Left ventricle myocardium superior (tissue), 1 donor: ENCODE data around the gene GAA. TPM values are rescaled to one million over a fixed set of nuclear protein-coding genes. Genes with fewer than 3 reads are reported as not detected.

ENCODE experiments used
- ATAC-seq: fragments of 200-7000 bp; cut with Tn5 transposase; one replicate; pipeline ENCODE4 v1.9.1; 2020; ENCODE audit warnings: mild to moderate bottlenecking, moderate library complexity
- DNase-seq: peaks from one replicate; pipeline ENCODE4 v3.0.0-alpha.2; 2020
- intact Hi-C: fragments of 100-400 bp; cut with micrococcal nuclease; formaldehyde crosslinking; loops from one replicate; pipeline ENCODE4 v1.11.0; 2022
- total RNA-seq: library from RNA; stranded (reverse); fragmentation: NEBNext Ultra II Directional; extraction: Animal tissue kit (Norgen Biotek cat#: 25700); gene quantifications from one replicate; pipeline ENCODE4 v1.2.1, GENCODE V29; 2021
- donor health status: DM: no; HTN: yes; CAD: no; lungs with severe emphysema.

Gene GAA
- total RNA-seq, 1 donor from 2014 or later: 45.8 TPM

DNA sequence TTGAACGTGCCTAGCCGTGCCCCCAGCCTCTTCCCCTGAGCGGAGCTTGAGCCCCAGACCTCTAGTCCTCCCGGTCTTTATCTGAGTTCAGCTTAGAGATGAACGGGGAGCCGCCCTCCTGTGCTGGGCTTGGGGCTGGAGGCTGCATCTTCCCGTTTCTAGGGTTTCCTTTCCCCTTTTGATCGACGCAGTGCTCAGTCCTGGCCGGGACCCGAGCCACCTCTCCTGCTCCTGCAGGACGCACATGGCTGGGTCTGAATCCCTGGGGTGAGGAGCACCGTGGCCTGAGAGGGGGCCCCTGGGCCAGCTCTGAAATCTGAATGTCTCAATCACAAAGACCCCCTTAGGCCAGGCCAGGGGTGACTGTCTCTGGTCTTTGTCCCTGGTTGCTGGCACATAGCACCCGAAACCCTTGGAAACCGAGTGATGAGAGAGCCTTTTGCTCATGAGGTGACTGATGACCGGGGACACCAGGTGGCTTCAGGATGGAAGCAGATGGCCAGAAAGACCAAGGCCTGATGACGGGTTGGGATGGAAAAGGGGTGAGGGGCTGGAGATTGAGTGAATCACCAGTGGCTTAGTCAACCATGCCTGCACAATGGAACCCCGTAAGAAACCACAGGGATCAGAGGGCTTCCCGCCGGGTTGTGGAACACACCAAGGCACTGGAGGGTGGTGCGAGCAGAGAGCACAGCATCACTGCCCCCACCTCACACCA, 724 bp downstream of the GAA start:
- ATAC-seq: peak; percentile 10
- DNase-seq: peak; percentile 46
- intact Hi-C loops: no loop called here

DNA sequence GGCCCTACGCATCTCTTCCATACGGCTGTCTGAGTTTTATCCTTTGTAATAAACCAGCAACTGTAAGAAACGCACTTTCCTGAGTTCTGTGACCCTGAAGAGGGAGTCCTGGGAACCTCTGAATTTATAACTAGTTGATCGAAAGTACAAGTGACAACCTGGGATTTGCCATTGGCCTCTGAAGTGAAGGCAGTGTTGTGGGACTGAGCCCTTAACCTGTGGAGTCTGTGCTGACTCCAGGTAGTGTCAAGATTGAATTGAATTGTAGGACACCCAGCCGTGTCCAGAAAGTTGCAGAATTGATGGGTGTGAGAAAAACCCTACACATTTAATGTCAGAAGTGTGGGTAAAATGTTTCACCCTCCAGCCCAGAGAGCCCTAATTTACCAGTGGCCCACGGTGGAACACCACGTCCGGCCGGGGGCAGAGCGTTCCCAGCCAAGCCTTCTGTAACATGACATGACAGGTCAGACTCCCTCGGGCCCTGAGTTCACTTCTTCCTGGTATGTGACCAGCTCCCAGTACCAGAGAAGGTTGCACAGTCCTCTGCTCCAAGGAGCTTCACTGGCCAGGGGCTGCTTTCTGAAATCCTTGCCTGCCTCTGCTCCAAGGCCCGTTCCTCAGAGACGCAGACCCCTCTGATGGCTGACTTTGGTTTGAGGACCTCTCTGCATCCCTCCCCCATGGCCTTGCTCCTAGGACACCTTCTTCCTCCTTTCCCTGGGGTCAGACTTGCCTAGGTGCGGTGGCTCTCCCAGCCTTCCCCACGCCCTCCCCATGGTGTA, 1.5 kb downstream of the GAA start:
- peak; percentile 25 for DNase-seq
- intact Hi-C loops: no loop called here
- no peak for ATAC-seq

DNA sequence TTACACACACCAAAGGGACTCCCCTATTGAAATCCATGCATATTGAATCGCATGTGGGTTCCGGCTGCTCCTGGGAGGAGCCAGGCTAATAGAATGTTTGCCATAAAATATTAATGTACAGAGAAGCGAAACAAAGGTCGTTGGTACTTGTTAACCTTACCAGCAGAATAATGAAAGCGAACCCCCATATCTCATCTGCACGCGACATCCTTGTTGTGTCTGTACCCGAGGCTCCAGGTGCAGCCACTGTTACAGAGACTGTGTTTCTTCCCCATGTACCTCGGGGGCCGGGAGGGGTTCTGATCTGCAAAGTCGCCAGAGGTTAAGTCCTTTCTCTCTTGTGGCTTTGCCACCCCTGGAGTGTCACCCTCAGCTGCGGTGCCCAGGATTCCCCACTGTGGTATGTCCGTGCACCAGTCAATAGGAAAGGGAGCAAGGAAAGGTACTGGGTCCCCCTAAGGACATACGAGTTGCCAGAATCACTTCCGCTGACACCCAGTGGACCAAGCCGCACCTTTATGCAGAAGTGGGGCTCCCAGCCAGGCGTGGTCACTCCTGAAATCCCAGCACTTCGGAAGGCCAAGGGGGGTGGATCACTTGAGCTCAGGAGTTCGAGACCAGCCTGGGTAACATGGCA, 2.2 kb downstream of the GAA start:
- ATAC-seq (no peak), DNase-seq (peak; percentile 18)
- intact Hi-C loops: no loop called here

DNA sequence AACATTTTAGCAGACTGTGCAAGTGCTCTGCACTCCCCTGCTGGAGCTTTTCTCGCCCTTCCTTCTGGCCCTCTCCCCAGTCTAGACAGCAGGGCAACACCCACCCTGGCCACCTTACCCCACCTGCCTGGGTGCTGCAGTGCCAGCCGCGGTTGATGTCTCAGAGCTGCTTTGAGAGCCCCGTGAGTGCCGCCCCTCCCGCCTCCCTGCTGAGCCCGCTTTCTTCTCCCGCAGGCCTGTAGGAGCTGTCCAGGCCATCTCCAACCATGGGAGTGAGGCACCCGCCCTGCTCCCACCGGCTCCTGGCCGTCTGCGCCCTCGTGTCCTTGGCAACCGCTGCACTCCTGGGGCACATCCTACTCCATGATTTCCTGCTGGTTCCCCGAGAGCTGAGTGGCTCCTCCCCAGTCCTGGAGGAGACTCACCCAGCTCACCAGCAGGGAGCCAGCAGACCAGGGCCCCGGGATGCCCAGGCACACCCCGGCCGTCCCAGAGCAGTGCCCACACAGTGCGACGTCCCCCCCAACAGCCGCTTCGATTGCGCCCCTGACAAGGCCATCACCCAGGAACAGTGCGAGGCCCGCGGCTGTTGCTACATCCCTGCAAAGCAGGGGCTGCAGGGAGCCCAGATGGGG, 3.1 kb downstream of the GAA start:
- DNase-seq (peak; percentile 19), ATAC-seq (no peak)
- intact Hi-C loops: no loop called here

DNA sequence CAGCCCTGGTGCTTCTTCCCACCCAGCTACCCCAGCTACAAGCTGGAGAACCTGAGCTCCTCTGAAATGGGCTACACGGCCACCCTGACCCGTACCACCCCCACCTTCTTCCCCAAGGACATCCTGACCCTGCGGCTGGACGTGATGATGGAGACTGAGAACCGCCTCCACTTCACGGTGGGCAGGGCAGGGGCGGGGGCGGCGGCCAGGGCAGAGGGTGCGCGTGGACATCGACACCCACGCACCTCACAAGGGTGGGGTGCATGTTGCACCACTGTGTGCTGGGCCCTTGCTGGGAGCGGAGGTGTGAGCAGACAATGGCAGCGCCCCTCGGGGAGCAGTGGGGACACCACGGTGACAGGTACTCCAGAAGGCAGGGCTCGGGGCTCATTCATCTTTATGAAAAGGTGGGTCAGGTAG, 3.6 kb downstream of the GAA start:
- ATAC-seq (no peak), DNase-seq (peak; percentile 22)
- intact Hi-C loops: no loop called here

DNA sequence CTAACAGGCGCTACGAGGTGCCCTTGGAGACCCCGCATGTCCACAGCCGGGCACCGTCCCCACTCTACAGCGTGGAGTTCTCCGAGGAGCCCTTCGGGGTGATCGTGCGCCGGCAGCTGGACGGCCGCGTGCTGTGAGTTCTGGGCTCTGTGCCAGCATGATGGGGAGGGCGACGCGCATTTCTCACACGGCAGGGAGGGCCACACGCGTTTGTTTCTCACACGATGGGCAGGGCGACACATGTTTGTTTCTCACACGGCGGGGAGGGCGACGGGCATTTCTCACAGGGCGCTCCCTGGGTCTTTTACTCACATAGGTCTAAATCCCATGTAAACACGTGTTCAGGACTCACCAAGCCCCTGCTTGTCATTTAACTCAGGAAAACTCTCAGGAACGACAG, 4.4 kb downstream of the GAA start:
- intact Hi-C loops: no loop called here
- ATAC-seq (no peak), DNase-seq (peak; percentile 33)

DNA sequence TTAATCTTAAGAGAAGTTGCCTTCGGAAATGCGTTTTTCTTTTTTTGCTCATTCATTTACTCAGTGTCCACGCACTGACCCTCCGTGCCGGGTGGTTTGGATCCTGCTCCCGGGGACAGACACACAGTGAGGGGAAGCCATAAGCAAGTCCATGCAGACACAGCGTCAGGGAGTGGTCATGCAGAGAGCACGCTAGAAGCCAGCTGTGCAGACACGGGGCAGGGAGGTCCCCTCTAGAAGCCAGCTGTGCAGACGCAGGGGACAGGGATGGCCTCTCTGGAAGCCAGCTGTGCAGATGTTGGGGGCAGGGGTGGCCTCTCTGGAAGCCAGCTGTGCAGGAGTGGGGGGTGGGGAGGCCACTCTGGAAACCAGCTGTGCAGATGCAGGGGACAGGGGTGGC, 4.8 kb downstream of the GAA start:
- ATAC-seq (no peak), DNase-seq (peak; percentile 25)
- intact Hi-C loops: no loop called here

DNA sequence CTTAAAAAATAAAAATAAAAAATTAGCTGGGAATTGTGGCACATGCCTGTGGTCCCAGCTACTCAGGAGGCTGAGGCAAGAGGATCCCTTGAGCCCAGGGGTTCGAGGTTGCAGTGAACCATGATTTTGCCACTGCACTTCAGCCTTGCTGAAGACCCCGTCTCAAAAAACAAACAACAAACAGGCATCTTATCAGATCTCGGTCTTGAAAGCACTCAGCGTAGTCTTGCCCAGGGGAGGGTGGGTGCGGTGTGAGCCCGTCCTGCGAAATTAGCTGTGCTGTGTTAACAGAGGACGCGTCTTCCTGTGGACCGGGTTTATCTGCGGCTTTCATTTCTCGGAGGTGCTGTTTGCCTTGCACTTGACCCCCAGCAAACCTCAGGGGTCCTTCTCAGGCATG, 5.4 kb downstream of the GAA start:
- DNase-seq (peak; percentile 4), ATAC-seq (no peak)
- intact Hi-C loops: no loop called here

DNA sequence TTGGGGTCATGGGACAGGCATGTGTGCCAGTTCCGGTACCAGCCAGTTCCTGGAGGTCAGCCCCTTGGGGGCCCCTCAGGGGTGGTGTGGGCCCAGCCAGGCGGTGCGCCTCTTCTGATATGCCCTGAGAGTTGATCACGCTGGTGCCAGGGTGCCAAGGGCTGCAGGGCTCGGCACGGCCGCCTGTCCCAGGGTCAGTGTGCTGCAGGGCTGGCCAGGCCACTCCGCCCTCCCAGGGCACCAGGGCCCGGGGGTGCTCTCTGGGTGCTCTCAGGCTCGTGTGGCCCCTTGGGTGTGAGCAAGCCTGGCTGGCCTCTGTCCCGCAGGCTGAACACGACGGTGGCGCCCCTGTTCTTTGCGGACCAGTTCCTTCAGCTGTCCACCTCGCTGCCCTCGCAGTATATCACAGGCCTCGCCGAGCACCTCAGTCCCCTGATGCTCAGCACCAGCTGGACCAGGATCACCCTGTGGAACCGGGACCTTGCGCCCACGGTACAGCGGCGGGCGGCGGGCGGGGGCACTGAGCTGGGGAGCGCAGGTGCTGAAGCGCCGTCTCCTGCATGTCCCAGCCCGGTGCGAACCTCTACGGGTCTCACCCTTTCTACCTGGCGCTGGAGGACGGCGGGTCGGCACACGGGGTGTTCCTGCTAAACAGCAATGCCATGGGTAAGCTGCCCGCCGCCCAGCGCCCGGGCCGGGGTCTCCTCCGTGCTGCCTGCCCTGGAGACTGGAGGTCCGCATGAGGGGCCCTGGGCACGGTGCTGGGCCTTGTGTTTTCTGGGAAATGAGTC, 6.0 kb downstream of the GAA start:
- DNase-seq (peak; percentile 25), ATAC-seq (no peak)
- intact Hi-C loops: no loop called here

DNA sequence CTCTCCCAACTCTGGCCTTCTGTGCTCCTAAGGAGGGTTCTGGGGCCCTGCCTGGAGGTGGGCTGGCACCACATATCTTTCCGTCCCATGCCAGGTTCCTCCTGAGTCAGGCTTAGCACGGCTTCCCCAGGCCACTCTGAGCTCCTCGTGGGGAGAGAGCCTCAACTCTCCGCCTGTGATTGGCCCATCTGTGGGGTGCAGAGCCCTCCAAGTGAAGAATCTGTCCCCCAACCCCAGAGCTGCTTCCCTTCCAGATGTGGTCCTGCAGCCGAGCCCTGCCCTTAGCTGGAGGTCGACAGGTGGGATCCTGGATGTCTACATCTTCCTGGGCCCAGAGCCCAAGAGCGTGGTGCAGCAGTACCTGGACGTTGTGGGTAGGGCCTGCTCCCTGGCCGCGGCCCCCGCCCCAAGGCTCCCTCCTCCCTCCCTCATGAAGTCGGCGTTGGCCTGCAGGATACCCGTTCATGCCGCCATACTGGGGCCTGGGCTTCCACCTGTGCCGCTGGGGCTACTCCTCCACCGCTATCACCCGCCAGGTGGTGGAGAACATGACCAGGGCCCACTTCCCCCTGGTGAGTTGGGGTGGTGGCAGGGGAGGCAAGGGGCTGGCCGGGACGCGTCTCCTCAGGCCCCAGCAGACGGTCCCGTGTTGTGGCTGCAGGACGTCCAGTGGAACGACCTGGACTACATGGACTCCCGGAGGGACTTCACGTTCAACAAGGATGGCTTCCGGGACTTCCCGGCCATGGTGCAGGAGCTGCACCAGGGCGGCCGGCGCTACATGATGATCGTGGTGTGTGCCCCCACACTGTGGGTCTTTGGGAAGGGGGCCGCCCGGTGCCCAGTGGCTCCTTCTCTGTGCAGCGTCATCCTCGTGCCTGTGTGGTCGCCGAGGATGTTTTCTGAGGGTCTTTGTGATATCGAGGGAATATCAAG, 6.9 kb downstream of the GAA start:
- peak; percentile 19 for DNase-seq
- intact Hi-C loops: no loop called here
- no peak for ATAC-seq

DNA sequence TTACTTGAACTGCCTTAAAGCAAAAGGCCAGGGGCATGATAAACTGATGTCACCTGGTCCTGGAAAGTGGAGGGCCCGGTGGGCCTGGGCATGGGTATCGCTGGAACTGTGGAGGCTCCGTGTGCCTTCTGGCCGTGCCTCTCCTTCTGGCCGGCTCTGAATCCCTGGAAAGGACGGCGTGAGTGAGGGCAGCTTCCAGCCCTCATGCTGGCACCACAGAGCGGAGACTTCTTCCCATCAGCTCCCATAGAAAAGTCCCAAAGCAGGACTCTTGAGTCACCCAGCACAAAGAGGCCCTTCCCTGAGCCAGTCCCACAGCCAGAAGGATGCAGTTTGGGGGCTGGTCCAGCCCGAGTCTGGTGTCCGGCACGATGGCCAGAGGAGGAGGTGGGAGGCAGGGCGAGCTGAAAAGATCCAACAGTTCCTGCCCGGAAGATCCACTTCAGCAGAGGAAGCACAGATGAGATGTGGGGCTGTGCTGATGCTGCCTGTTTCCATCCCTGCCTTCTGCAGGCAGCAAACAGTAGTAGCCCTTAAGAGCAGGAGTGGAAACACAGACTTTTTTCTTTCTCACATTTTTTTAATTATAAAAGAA, 7.8 kb downstream of the GAA start:
- intact Hi-C loops: no loop called here
- ATAC-seq (no peak), DNase-seq (peak; percentile 7)

DNA sequence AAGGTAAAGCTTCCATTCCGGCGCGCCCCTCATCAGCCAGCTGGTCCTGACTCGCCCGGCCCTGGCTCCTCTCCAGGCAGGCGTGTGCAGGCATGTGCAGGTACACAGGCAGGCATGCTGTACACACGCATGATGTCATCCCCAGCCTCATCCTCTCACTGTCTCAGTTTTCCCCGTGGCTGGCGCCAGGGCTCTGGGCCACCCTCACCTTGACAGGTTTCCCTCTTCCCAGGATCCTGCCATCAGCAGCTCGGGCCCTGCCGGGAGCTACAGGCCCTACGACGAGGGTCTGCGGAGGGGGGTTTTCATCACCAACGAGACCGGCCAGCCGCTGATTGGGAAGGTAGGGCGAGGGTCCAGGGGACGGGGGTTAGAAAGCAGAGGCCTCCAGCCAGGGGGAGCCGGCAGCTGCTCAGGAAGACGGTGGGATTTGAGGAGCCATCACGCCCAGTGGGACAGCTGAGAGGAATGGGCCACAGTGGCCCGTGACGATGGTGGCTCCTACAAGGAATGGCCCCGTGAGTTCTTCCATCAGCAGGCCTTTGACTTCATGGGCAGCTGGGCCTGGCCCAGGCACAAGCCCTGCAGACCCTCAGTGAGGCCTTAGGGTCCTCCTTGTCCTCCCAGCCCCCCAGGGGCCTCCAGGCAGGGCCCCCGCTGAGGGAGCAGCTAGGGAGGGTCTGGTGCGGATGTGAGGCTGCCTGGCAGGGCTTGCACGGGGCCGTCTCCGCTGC, 8.5 kb downstream of the GAA start:
- no peak for ATAC-seq
- intact Hi-C loops: no loop called here
- DNase-seq: peak; percentile 18

DNA sequence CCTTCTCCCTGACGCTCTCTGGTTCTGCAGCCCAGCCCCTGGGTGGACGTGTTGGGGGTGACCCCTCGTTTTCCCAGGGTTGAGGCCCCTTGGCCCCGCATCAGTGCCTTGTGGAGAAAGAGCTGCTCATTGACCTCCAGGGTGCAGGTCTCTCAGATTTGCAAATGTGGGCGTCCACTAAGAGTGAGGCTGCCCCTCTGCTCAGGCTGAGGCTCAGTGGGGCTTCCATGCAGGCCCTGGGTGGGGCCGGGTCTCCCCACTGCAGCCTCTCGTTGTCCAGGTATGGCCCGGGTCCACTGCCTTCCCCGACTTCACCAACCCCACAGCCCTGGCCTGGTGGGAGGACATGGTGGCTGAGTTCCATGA, 9.0 kb downstream of the GAA start:
- no peak for ATAC-seq
- intact Hi-C loops: no loop called here
- peak; percentile 18 for DNase-seq

DNA sequence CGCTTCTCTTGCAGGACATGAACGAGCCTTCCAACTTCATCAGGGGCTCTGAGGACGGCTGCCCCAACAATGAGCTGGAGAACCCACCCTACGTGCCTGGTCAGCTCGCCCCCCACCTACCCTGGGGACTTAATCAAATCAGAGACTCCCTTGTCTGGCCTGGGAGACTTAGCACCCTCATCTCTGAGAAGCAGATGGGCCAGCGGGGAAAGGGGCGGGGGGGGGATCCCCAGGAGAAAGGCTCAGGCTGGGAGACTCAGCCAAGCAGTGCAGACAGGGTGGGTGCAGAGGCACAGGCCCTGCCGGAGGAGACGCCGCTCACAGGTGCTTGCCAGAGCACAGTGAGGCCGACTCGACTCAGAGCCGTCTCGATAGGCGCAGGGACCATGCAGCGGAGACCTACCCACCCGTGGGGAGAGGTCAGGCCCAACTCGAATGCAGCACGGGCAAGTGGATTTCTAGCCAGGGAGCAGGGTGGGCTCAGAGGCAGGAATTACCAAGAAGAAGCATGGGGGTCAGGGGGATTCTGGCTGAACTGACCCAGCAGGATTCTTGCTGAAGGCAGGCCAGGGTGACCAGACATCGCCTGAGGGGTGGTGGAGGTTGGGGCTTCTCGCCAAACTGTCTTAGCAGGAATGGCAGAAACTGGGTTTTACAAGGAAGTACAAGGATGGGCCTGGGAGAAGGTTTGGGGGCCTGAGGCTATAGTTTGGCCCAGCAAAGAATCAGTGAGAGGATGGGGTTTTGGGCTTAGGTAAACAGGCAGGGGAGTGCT, 9.7 kb downstream of the GAA start:
- DNase-seq (peak; percentile 11), ATAC-seq (no peak)
- intact Hi-C loops: no loop called here

DNA sequence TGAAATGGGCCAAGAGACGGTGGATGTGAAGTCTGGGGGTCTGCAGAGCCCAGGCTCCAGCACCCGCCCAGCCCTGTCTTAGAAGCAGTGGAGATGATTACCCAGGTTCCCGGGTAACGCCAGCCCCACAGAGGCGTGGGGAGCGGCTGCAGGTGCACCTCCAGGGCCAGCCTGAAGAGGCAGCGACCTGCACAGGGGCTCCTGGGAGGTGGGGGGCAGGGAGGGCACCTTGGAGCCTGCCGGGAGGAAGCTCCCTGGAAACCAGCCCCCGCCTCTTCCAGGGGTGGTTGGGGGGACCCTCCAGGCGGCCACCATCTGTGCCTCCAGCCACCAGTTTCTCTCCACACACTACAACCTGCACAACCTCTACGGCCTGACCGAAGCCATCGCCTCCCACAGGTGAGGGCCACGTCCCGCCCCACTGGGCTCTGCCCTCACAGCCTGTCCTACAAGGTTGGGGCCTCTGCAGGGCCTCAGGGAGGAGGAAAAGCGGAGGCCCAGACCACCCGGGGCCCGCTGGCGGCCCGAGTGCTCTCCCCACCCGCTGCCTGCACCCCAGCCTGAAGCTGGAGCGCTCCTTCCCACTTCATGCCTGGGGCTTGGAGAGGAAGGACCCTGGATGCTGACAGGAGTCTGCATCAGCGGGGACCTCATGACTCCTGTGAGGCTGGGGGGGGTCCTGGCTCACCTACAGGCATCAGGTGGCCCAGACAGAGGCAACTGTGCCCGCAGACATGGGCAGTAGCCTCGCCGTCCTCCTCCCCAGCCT, 10.5 kb downstream of the GAA start:
- ATAC-seq: no peak
- peak; percentile 17 for DNase-seq
- intact Hi-C loops: no loop called here
